Fibroblast of lung (primary cell): ENCODE measurements around the gene BACH1. TPM values are rescaled to one million over a fixed set of nuclear protein-coding genes. Genes with fewer than 3 reads are reported as not detected.

Experiments
- DNase-seq, 2 donors: peaks; one replicate each; pipeline versions ENCODE4 v3.0.0 to v3.0.0-alpha.2; 2010; ENCODE audit warnings: low read depth in 2 of 2
- H2AFZ ChIP-seq: 2 replicates; pipeline ENCODE4 v1.5.1; 2012; ENCODE audit warnings: low read length, control low read depth, inconsistent platforms
- H3K27ac ChIP-seq: 2 replicates; pipeline ENCODE4 v1.5.1; 2011; ENCODE audit warnings: low read length, control low read depth; ENCODE audit not compliant: insufficient read depth
- H3K27me3 ChIP-seq: 2 replicates; pipeline ENCODE4 v1.5.1; 2011; ENCODE audit warnings: mild to moderate bottlenecking, low read length; ENCODE audit not compliant: control insufficient read depth, insufficient read depth
- H3K36me3 ChIP-seq: 2 replicates; pipeline ENCODE4 v1.5.1; 2011; ENCODE audit warnings: low read length; ENCODE audit not compliant: control insufficient read depth, insufficient read depth
- H3K4me1 ChIP-seq: 2 replicates; pipeline ENCODE4 v1.5.1; 2011; ENCODE audit warnings: low read length; ENCODE audit not compliant: control insufficient read depth, insufficient read depth; ENCODE audit errors: extremely low read depth
- H3K4me2 ChIP-seq: 2 replicates; pipeline ENCODE4 v1.5.1; 2011; ENCODE audit warnings: low read length, control low read depth; ENCODE audit not compliant: insufficient read depth; ENCODE audit errors: extremely low read depth
- H3K4me3 ChIP-seq, 4 experiments: fragments of 200-600 bp in 1 of 4; sonication (generic) in 1 of 4; replicated peaks in 1 of 4; 2 replicates each; pipeline ENCODE4 v1.5.1; 2011 to 2016; ENCODE audit warnings: low read length in 4 of 4, low read depth in 3 of 4, mild to moderate bottlenecking in 3 of 4, control low read depth in 2 of 4, inconsistent platforms in 1 of 4, mixed read lengths in 1 of 4; ENCODE audit not compliant: insufficient read depth in 1 of 4; ENCODE audit errors: control extremely low read depth in 1 of 4
- H3K79me2 ChIP-seq: 2 replicates; pipeline ENCODE4 v1.5.1; 2012; ENCODE audit warnings: mild to moderate bottlenecking, low read length, inconsistent platforms; ENCODE audit not compliant: control insufficient read depth, insufficient read depth
- H3K9ac ChIP-seq: 2 replicates; pipeline ENCODE4 v1.5.1; 2011; ENCODE audit warnings: mild to moderate bottlenecking, low read length, control low read depth; ENCODE audit not compliant: insufficient read depth
- H3K9me3 ChIP-seq: 2 replicates; pipeline ENCODE4 v1.5.1; 2012; ENCODE audit warnings: low read depth, low read length; ENCODE audit not compliant: control insufficient read depth, insufficient read depth
- H4K20me1 ChIP-seq: 2 replicates; pipeline ENCODE4 v1.5.1; 2011; ENCODE audit warnings: low read length; ENCODE audit not compliant: control insufficient read depth, insufficient read depth; ENCODE audit errors: extremely low read depth
- EZH2 ChIP-seq: IDR thresholded peaks from 2 replicates; pipeline ENCODE4 v1.5.1; 2012; ENCODE audit warnings: low read length, control low read depth, mild to moderate bottlenecking; ENCODE audit errors: missing control alignments
- polyA plus RNA-seq, 2 donors: library from polyadenylated mRNA; depleted of rRNA in 1 of 2; stranded (reverse) in 1 of 2; unstranded in 1 of 2; fragments of >200 nt; gene quantifications; 2 replicates each; pipeline ENCODE4 v1.2.1, GENCODE V29; 2011 to 2012; ENCODE audit warnings: missing spikeins in 1 of 2
- total RNA-seq: library from RNA; depleted of rRNA; stranded (reverse); fragments of >200 nt; gene quantifications from 2 replicates; pipeline ENCODE4 v1.2.1, GENCODE V29; 2014
- TF ChIP-seq, protein P1 (sequence below), 2 donors: IDR thresholded peaks in 1 of 2; conservative IDR thresholded peaks in 1 of 2; 1 replicate in 1 of 2; 2 replicates in 1 of 2; pipeline ENCODE4 v1.5.1; 2011 to 2012; ENCODE audit warnings: low read length in 2 of 2, control low read depth in 1 of 2, inconsistent platforms in 1 of 2, low read depth in 1 of 2, mild to moderate bottlenecking in 1 of 2

The BACH1 gene
- total and polyA plus RNA-seq, 2 donors (not counting 1 experiment from before 2014, with no cell fraction given), result 38.2 to 127 TPM

DNA sequence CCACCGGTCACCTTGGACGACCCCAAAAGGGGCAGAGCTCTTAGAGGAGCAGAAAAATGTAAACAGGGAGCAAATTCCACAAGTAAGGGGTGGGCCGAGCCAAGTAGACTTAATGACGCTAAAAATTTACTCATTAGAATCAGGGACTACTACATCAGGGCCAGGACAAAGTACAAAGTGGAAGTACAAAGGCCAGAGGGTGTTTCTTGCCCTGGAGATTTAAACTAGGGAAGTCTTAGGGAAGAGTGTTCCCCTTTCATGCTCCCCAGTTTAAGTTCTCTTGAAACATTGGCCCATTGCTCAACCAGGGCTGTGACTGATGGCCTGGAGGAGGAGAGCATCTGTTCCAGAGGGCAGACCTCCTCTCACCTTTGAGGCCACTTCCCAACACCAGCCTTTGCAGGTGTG lies 48.6 kb downstream of the BACH1 start:
- Histone ChIP-seq H3K36me3 (peaks cover 4% of the 10 kb centered on the region), H3K4me2 (peak overlapping the region; percentile 44), H2AFZ (no peak overlapping the region), H3K9ac (no peak overlapping the region), H3K4me3 (no peak overlapping the region), H3K27ac (peak overlapping the region; percentile 64), H3K79me2 (peaks cover 40% of the 10 kb centered on the region), H4K20me1 (no peaks in the 10 kb centered on the region), H3K27me3 (no peaks in the 10 kb centered on the region), H3K9me3 (no peaks in the 10 kb centered on the region), H3K4me1 (peaks cover 31% of the 10 kb centered on the region)
- DNase-seq, result peak in 1 of 2 donors; percentile 71
- TF ChIP-seq, protein P1, sequence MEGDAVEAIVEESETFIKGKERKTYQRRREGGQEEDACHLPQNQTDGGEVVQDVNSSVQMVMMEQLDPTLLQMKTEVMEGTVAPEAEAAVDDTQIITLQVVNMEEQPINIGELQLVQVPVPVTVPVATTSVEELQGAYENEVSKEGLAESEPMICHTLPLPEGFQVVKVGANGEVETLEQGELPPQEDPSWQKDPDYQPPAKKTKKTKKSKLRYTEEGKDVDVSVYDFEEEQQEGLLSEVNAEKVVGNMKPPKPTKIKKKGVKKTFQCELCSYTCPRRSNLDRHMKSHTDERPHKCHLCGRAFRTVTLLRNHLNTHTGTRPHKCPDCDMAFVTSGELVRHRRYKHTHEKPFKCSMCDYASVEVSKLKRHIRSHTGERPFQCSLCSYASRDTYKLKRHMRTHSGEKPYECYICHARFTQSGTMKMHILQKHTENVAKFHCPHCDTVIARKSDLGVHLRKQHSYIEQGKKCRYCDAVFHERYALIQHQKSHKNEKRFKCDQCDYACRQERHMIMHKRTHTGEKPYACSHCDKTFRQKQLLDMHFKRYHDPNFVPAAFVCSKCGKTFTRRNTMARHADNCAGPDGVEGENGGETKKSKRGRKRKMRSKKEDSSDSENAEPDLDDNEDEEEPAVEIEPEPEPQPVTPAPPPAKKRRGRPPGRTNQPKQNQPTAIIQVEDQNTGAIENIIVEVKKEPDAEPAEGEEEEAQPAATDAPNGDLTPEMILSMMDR (conservative IDR thresholded peaks at IDR 0.05 in 1 of 2, IDR thresholded peaks at IDR 0.05 in 1 of 2; ENCODE audit: low read depth in 1 of 2, low read length in 2 of 2), result no peak
- TF ChIP-seq EZH2, result no peak

DNA sequence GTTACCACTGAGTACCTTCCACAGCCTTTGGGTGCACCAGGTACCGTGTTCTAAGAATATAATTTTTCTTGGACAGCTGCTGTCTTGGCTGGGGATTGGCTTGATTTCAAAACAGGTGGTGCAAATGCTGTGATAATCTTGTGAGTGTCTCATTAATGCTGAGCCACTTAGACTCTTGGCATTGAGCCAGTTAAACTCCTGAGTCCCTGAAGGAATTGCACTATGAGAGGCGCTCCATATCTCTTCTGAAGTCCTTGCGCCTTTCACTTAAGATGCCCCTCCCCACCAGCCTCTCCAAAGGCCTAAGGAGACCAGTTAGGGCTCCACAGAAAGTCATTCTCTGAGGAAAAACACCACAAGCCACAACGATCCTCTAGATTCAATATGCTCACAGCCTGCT lies 51.0 kb downstream of the BACH1 start:
- DNase-seq, result peak in 1 of 2 donors; percentile 56
- peaks cover 19% of the 10 kb centered on the region for H3K4me1 ChIP-seq
- H4K20me1 ChIP-seq, result no peaks in the 10 kb centered on the region
- H3K4me2 ChIP-seq, result no peak overlapping the region
- peaks cover 28% of the 10 kb centered on the region for H3K79me2 ChIP-seq
- H2AFZ ChIP-seq, result no peak overlapping the region
- H3K9ac ChIP-seq, result no peak overlapping the region
- no peaks in the 10 kb centered on the region for H3K9me3 ChIP-seq
- H3K27ac ChIP-seq, result no peak overlapping the region
- peaks cover 4% of the 10 kb centered on the region for H3K36me3 ChIP-seq
- H3K4me3 ChIP-seq, result no peak overlapping the region
- TF ChIP-seq, protein P1 (conservative IDR thresholded peaks at IDR 0.05 in 1 of 2, IDR thresholded peaks at IDR 0.05 in 1 of 2; ENCODE audit: low read depth in 1 of 2, low read length in 2 of 2), result no peak
- no peak for TF ChIP-seq EZH2
- H3K27me3 ChIP-seq, result no peaks in the 10 kb centered on the region

DNA sequence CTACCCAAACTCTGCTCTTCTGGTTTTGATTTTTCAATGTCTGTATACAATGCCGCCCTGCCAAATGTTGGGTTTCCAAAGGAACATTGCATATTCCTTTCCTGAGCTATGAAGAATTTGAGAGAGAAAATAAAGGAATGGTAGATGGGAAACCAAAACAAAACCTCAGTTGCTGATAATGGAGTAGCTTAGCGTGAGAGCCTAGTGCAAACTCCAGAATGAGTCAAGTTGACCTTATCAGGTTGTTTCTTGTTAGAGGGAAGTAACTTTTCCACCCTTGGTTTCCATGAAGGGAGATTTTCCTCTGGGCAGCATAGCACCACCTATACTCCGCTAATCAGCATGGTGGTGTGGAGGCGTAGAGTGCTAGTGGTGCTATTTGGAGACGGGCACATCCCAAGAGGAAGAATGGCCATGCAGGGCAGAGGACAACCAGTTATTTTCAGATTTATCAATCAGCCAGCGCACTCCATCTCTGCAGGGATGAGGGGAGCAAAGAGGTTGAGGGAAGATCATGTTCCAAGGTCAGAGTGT lies 51.6 kb downstream of the BACH1 start:
- Histone ChIP-seq H3K4me1 (peaks cover 19% of the 10 kb centered on the region), H3K9ac (no peak overlapping the region), H3K4me3 (no peak overlapping the region), H3K79me2 (peaks cover 22% of the 10 kb centered on the region), H3K4me2 (no peak overlapping the region), H3K27me3 (no peaks in the 10 kb centered on the region), H2AFZ (no peak overlapping the region), H3K9me3 (no peaks in the 10 kb centered on the region), H3K27ac (no peak overlapping the region), H4K20me1 (no peaks in the 10 kb centered on the region), H3K36me3 (peaks cover 4% of the 10 kb centered on the region)
- TF ChIP-seq, protein P1 (conservative IDR thresholded peaks at IDR 0.05 in 1 of 2, IDR thresholded peaks at IDR 0.05 in 1 of 2; ENCODE audit: low read depth in 1 of 2, low read length in 2 of 2), result no peak
- no peak for TF ChIP-seq EZH2
- DNase-seq, result peak in 1 of 2 donors; percentile 86
